WTC11 (cell line): ENCODE measurements around the gene CEP131. TPM values are rescaled to one million over a fixed set of nuclear protein-coding genes. Genes with fewer than 3 reads are reported as not detected.

ENCODE experiments used
- ATF1 ChIP-seq: sonication (generic); formaldehyde crosslinking; IDR thresholded peaks from 2 replicates; pipeline ENCODE4 v1.8.1; 2023; ENCODE audit warnings: mild to moderate bottlenecking, moderate library complexity, missing genetic modification reagents
- CREM ChIP-seq: sonication (generic); formaldehyde crosslinking; IDR thresholded peaks from 2 replicates; pipeline ENCODE4 v1.8.1; 2022; ENCODE audit warnings: mild to moderate bottlenecking, missing genetic modification reagents, moderate library complexity
- EMX1 ChIP-seq: fragments of 250-450 bp; sonication (Bioruptor Pico); IDR thresholded peaks from 2 replicates; pipeline ENCODE4 v1.8.0; 2021; ENCODE audit warnings: mild to moderate bottlenecking
- FOXK1 ChIP-seq: sonication (generic); formaldehyde crosslinking; IDR thresholded peaks from 2 replicates; pipeline ENCODE4 v1.8.0; 2022; ENCODE audit warnings: mild to moderate bottlenecking, moderate library complexity, missing genetic modification reagents
- IRF2 ChIP-seq: sonication (generic); formaldehyde crosslinking; IDR thresholded peaks from 2 replicates; pipeline ENCODE4 v1.8.0; 2022; ENCODE audit warnings: low read depth, missing genetic modification reagents, borderline replicate concordance
- JAZF1 ChIP-seq: fragments of 250-450 bp; sonication (Bioruptor Pico); IDR thresholded peaks from 2 replicates; pipeline ENCODE4 v1.9.0; 2021; ENCODE audit warnings: moderate library complexity, mild to moderate bottlenecking, inconsistent platforms
- MAX ChIP-seq: sonication (generic); formaldehyde crosslinking; IDR thresholded peaks from 2 replicates; pipeline ENCODE4 v1.8.0; 2022; ENCODE audit warnings: mild to moderate bottlenecking, missing genetic modification reagents
- MYBL2 ChIP-seq: sonication (generic); formaldehyde crosslinking; IDR thresholded peaks from 2 replicates; pipeline ENCODE4 v1.8.1; 2023; ENCODE audit warnings: mild to moderate bottlenecking, moderate library complexity, missing genetic modification reagents
- NFATC4 ChIP-seq: fragments of 250-450 bp; sonication (Bioruptor Pico); IDR thresholded peaks from 2 replicates; pipeline ENCODE4 v1.9.0; 2021; ENCODE audit warnings: mild to moderate bottlenecking
- SMAD3 ChIP-seq: sonication (generic); formaldehyde crosslinking; IDR thresholded peaks from 2 replicates; pipeline ENCODE4 v1.8.0; 2022; ENCODE audit warnings: missing genetic modification reagents, mild to moderate bottlenecking, borderline replicate concordance
- SP1 ChIP-seq: sonication (generic); formaldehyde crosslinking; conservative IDR thresholded peaks from 2 replicates; pipeline ENCODE4 v1.8.1; 2022; ENCODE audit warnings: missing genetic modification reagents
- TP53 ChIP-seq: sonication (generic); formaldehyde crosslinking; IDR thresholded peaks from 2 replicates; pipeline ENCODE4 v1.8.1; 2023; ENCODE audit warnings: mild to moderate bottlenecking, missing genetic modification reagents
- ZNF121 ChIP-seq: sonication (generic); formaldehyde crosslinking; IDR thresholded peaks from 2 replicates; pipeline ENCODE4 v1.8.0; 2023; ENCODE audit warnings: missing genetic modification reagents
- ZNF532 ChIP-seq: fragments of 250-450 bp; sonication (Bioruptor Pico); IDR thresholded peaks from 2 replicates; pipeline ENCODE4 v1.9.0; 2021; ENCODE audit warnings: mild to moderate bottlenecking, borderline replicate concordance
- total RNA-seq: library from RNA; stranded (reverse); gene quantifications from 3 replicates; pipeline ENCODE4 v1.2.3, GENCODE V29; 2021
- TF ChIP-seq, protein P1 (sequence below): sonication (generic); formaldehyde crosslinking; IDR thresholded peaks from 2 replicates; pipeline ENCODE4 v1.8.0; 2023; ENCODE audit warnings: mild to moderate bottlenecking, missing genetic modification reagents
- TF ChIP-seq, protein P2 (sequence below): sonication (generic); formaldehyde crosslinking; IDR thresholded peaks from 2 replicates; pipeline ENCODE4 v1.8.0; 2022; ENCODE audit warnings: mild to moderate bottlenecking, missing genetic modification reagents
- TF ChIP-seq, protein P3 (sequence below): sonication (generic); formaldehyde crosslinking; IDR thresholded peaks from 2 replicates; pipeline ENCODE4 v1.8.1; 2023; ENCODE audit warnings: mild to moderate bottlenecking, missing genetic modification reagents
- TF ChIP-seq, protein P4 (sequence below): sonication (generic); formaldehyde crosslinking; IDR thresholded peaks from 2 replicates; pipeline ENCODE4 v1.8.1; 2022; ENCODE audit warnings: low read depth, mild to moderate bottlenecking, moderate library complexity, missing genetic modification reagents, borderline replicate concordance
- TF ChIP-seq, protein P5 (sequence below): sonication (generic); formaldehyde crosslinking; IDR thresholded peaks from 2 replicates; pipeline ENCODE4 v1.8.1; 2022; ENCODE audit warnings: mild to moderate bottlenecking, missing genetic modification reagents, moderate library complexity, borderline replicate concordance
- TF ChIP-seq, protein P6 (sequence below): sonication (generic); formaldehyde crosslinking; IDR thresholded peaks from 2 replicates; pipeline ENCODE4 v1.8.0; 2022; ENCODE audit warnings: mild to moderate bottlenecking, missing genetic modification reagents
- TF ChIP-seq, protein P7 (sequence below): fragments of 250-450 bp; sonication (Bioruptor Pico); IDR thresholded peaks from 2 replicates; pipeline ENCODE4 v1.9.0; 2021; ENCODE audit warnings: mild to moderate bottlenecking
- TF ChIP-seq, protein P8 (sequence below): fragments of 250-450 bp; sonication (Bioruptor Pico); IDR thresholded peaks from 2 replicates; pipeline ENCODE4 v1.9.0; 2021; ENCODE audit warnings: moderate library complexity, mild to moderate bottlenecking, inconsistent platforms, borderline replicate concordance

Gene CEP131
- total RNA-seq, 1 experiment from 2014 or later = 35.2 TPM

- TF ChIP-seq, protein P1, sequence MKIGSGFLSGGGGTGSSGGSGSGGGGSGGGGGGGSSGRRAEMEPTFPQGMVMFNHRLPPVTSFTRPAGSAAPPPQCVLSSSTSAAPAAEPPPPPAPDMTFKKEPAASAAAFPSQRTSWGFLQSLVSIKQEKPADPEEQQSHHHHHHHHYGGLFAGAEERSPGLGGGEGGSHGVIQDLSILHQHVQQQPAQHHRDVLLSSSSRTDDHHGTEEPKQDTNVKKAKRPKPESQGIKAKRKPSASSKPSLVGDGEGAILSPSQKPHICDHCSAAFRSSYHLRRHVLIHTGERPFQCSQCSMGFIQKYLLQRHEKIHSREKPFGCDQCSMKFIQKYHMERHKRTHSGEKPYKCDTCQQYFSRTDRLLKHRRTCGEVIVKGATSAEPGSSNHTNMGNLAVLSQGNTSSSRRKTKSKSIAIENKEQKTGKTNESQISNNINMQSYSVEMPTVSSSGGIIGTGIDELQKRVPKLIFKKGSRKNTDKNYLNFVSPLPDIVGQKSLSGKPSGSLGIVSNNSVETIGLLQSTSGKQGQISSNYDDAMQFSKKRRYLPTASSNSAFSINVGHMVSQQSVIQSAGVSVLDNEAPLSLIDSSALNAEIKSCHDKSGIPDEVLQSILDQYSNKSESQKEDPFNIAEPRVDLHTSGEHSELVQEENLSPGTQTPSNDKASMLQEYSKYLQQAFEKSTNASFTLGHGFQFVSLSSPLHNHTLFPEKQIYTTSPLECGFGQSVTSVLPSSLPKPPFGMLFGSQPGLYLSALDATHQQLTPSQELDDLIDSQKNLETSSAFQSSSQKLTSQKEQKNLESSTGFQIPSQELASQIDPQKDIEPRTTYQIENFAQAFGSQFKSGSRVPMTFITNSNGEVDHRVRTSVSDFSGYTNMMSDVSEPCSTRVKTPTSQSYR (CRISPR knock-in tag) = no peak
- TF ChIP-seq ZNF532 (CRISPR knock-in tag) = no peak
- TF ChIP-seq IRF2 (CRISPR knock-in tag) = no peak
- no peak; the same call in 1 of the 2 replicates for TF ChIP-seq MYBL2
- no peak for TF ChIP-seq CREM (CRISPR knock-in tag)
- peak; percentile 14 for TF ChIP-seq FOXK1 (CRISPR knock-in tag)
- TF ChIP-seq ZNF121 (CRISPR knock-in tag) = no peak
- TF ChIP-seq MAX (CRISPR knock-in tag) = peak; percentile 94
- TF ChIP-seq ATF1 = no peak
- TF ChIP-seq NFATC4 = no peak
- TF ChIP-seq, protein P2, sequence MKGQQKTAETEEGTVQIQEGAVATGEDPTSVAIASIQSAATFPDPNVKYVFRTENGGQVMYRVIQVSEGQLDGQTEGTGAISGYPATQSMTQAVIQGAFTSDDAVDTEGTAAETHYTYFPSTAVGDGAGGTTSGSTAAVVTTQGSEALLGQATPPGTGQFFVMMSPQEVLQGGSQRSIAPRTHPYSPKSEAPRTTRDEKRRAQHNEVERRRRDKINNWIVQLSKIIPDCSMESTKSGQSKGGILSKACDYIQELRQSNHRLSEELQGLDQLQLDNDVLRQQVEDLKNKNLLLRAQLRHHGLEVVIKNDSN (CRISPR knock-in tag) = peak; percentile 43; the same call in 1 of the 2 replicates
- 0 out of 2 replicates have a peak, but pooled peaks have one; percentile 38 for TF ChIP-seq TP53
- TF ChIP-seq, protein P3, sequence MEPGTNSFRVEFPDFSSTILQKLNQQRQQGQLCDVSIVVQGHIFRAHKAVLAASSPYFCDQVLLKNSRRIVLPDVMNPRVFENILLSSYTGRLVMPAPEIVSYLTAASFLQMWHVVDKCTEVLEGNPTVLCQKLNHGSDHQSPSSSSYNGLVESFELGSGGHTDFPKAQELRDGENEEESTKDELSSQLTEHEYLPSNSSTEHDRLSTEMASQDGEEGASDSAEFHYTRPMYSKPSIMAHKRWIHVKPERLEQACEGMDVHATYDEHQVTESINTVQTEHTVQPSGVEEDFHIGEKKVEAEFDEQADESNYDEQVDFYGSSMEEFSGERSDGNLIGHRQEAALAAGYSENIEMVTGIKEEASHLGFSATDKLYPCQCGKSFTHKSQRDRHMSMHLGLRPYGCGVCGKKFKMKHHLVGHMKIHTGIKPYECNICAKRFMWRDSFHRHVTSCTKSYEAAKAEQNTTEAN (CRISPR knock-in tag) = 0 out of 2 replicates have a peak, but pooled peaks have one; percentile 38
- TF ChIP-seq, protein P4, sequence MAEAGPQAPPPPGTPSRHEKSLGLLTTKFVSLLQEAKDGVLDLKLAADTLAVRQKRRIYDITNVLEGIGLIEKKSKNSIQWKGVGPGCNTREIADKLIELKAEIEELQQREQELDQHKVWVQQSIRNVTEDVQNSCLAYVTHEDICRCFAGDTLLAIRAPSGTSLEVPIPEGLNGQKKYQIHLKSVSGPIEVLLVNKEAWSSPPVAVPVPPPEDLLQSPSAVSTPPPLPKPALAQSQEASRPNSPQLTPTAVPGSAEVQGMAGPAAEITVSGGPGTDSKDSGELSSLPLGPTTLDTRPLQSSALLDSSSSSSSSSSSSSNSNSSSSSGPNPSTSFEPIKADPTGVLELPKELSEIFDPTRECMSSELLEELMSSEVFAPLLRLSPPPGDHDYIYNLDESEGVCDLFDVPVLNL (CRISPR knock-in tag) = 0 out of 2 replicates have a peak, but pooled peaks have one; percentile 72
- TF ChIP-seq, protein P5, sequence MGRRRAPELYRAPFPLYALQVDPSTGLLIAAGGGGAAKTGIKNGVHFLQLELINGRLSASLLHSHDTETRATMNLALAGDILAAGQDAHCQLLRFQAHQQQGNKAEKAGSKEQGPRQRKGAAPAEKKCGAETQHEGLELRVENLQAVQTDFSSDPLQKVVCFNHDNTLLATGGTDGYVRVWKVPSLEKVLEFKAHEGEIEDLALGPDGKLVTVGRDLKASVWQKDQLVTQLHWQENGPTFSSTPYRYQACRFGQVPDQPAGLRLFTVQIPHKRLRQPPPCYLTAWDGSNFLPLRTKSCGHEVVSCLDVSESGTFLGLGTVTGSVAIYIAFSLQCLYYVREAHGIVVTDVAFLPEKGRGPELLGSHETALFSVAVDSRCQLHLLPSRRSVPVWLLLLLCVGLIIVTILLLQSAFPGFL (CRISPR knock-in tag) = no peak
- TF ChIP-seq, protein P6, sequence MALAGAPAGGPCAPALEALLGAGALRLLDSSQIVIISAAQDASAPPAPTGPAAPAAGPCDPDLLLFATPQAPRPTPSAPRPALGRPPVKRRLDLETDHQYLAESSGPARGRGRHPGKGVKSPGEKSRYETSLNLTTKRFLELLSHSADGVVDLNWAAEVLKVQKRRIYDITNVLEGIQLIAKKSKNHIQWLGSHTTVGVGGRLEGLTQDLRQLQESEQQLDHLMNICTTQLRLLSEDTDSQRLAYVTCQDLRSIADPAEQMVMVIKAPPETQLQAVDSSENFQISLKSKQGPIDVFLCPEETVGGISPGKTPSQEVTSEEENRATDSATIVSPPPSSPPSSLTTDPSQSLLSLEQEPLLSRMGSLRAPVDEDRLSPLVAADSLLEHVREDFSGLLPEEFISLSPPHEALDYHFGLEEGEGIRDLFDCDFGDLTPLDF (CRISPR knock-in tag) = no peak
- TF ChIP-seq, protein P7, sequence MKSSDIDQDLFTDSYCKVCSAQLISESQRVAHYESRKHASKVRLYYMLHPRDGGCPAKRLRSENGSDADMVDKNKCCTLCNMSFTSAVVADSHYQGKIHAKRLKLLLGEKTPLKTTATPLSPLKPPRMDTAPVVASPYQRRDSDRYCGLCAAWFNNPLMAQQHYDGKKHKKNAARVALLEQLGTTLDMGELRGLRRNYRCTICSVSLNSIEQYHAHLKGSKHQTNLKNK (CRISPR knock-in tag) = no peak
- TF ChIP-seq SMAD3 (CRISPR knock-in tag) = 0 out of 2 replicates have a peak, but pooled peaks have one; percentile 50
- TF ChIP-seq JAZF1 (CRISPR knock-in tag) = no peak
- TF ChIP-seq EMX1 (CRISPR knock-in tag) = no peak
- TF ChIP-seq, protein P8, sequence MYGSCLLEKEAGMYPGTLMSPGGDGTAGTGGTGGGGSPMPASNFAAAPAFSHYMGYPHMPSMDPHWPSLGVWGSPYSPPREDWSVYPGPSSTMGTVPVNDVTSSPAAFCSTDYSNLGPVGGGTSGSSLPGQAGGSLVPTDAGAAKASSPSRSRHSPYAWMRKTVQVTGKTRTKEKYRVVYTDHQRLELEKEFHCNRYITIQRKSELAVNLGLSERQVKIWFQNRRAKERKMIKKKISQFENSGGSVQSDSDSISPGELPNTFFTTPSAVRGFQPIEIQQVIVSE (CRISPR knock-in tag) = no peak
- peak; percentile 97 for TF ChIP-seq SP1
These were observed at the start of gene CEP131 (continued) for GRCh38 chr17:81222906-81223761.
